Measurements from ENCODE around the gene INAVA.

DNA sequence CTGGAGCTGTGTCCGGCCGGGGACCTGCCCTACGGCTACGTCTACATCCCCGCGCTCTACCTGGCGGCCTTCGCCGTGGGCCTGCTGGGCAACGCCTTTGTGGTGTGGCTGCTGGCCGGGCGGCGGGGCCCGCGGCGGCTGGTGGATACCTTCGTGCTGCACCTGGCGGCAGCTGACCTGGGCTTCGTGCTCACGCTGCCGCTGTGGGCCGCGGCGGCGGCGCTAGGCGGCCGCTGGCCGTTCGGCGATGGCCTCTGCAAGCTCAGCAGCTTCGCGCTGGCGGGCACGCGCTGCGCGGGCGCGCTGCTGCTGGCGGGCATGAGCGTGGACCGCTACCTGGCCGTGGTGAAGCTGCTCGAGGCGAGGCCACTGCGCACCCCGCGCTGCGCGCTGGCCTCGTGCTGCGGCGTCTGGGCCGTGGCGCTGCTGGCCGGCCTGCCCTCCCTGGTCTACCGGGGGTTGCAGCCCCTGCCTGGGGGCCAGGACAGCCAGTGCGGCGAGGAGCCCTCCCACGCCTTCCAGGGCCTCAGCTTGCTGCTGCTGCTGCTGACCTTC is 21.5 kb upstream of the INAVA start:
- TF ChIP-seq, protein P1, sequence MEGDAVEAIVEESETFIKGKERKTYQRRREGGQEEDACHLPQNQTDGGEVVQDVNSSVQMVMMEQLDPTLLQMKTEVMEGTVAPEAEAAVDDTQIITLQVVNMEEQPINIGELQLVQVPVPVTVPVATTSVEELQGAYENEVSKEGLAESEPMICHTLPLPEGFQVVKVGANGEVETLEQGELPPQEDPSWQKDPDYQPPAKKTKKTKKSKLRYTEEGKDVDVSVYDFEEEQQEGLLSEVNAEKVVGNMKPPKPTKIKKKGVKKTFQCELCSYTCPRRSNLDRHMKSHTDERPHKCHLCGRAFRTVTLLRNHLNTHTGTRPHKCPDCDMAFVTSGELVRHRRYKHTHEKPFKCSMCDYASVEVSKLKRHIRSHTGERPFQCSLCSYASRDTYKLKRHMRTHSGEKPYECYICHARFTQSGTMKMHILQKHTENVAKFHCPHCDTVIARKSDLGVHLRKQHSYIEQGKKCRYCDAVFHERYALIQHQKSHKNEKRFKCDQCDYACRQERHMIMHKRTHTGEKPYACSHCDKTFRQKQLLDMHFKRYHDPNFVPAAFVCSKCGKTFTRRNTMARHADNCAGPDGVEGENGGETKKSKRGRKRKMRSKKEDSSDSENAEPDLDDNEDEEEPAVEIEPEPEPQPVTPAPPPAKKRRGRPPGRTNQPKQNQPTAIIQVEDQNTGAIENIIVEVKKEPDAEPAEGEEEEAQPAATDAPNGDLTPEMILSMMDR (IDR thresholded peaks at IDR 0.05) = no peak
- no peak for TF ChIP-seq POLR2A (IDR thresholded peaks at IDR 0.05)

All from upper lobe of left lung (tissue), 4 donors.